PFSK-1 (cell line): ENCODE data around the gene PITX2.

ENCODE experiments used
- FOXP2 ChIP-seq: optimal IDR thresholded peaks from 2 replicates; pipeline ENCODE3; 2011; ENCODE audit warnings: borderline replicate concordance, control low read depth, inconsistent platforms; ENCODE audit not compliant: insufficient read depth; ENCODE audit errors: extremely low read length, extremely low read depth
- POLR2AphosphoS5 ChIP-seq: IDR thresholded peaks from 2 replicates; pipeline ENCODE4 v1.6.1; 2012; ENCODE audit warnings: low read depth, mild to moderate bottlenecking, control low read depth, low read length, moderate library complexity
- REST ChIP-seq, 2 experiments: IDR thresholded peaks; 2 replicates each; pipeline versions ENCODE4 v1.6.1 to v1.8.0; 2011 to 2012; ENCODE audit warnings: low read depth in 2 of 2, low read length in 2 of 2, control low read depth in 1 of 2, inconsistent platforms in 1 of 2, mild to moderate bottlenecking in 1 of 2, moderate library complexity in 1 of 2; ENCODE audit not compliant: insufficient read depth in 1 of 2
- SIN3A ChIP-seq: IDR thresholded peaks from 2 replicates; pipeline ENCODE4 v1.6.1; 2012; ENCODE audit warnings: mild to moderate bottlenecking, low read length, moderate library complexity, borderline replicate concordance; ENCODE audit not compliant: insufficient read depth
- TAF1 ChIP-seq: IDR thresholded peaks from 2 replicates; pipeline ENCODE4 v1.6.1; 2012; ENCODE audit warnings: low read length, control low read depth, borderline replicate concordance; ENCODE audit not compliant: insufficient read depth

The PITX2 gene

GRCh38 chr4:110660755-110661154 lies 37.9 kb upstream of the PITX2 start:
- TF ChIP-seq FOXP2 (no peak), POLR2AphosphoS5 (no peak), REST (IDR thresholded peaks at IDR 0.05; ENCODE audit: insufficient read depth in 1 of 2, low read depth in 2 of 2, low read length in 2 of 2) (no peak), TAF1 (no peak), SIN3A (no peak)

- TF ChIP-seq FOXP2 (no peak), SIN3A (no peak), TAF1 (no peak), REST (IDR thresholded peaks at IDR 0.05; ENCODE audit: insufficient read depth in 1 of 2, low read depth in 2 of 2, low read length in 2 of 2) (no peak), POLR2AphosphoS5 (no peak)
Measured at GRCh38 chr4:110654254-110654635, 31.4 kb upstream of the PITX2 start.

GRCh38 chr4:110653321-110654253 lies 30.7 kb upstream of the PITX2 start:
- no peak for TF ChIP-seq REST (IDR thresholded peaks at IDR 0.05; ENCODE audit: insufficient read depth in 1 of 2, low read depth in 2 of 2, low read length in 2 of 2)
- no peak for TF ChIP-seq SIN3A
- no peak for TF ChIP-seq POLR2AphosphoS5

- TF ChIP-seq REST (IDR thresholded peaks at IDR 0.05; ENCODE audit: insufficient read depth in 1 of 2, low read depth in 2 of 2, low read length in 2 of 2) (no peak), POLR2AphosphoS5 (no peak), SIN3A (no peak), TAF1 (no peak)
Measured at GRCh38 chr4:110644008-110644407, 21.1 kb upstream of the PITX2 start.
